GM19395 (cell line): Measurements from ENCODE around the gene TPRN.

Experiments used
- ATAC-seq: cut with Tn5 transposase; IDR thresholded peaks from one replicate; pipeline ENCODE4 v1.9.1; 2021; ENCODE audit warnings: mild to moderate bottlenecking, moderate library complexity; ENCODE audit not compliant: unreplicated experiment

TPRN gene

GRCh38 chr9:137146527-137146918 is 54.0 kb downstream of the TPRN start:
- no peak for ATAC-seq

GRCh38 chr9:137145731-137146526 is 54.6 kb downstream of the TPRN start:
- ATAC-seq: no peak

DNA sequence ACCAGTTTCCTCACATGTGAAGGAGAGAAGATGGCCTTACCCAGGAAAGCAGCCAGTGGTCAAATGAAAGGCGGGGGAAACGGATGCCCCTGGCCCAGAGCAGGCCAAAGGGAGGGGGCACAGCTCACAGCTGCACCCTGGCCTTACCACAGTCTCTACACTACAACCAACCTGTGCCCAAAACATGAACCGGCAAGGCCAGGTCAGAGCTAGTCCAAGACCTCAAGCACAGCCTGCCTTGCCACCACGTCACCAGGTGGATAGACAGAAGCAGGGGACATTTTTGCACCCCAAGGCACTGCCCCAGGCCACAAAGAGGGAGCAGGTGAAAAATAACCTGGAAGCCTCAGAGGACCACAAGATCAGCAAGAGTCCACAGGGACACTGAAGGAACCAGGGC is 57.1 kb downstream of the TPRN start:
- ATAC-seq: no peak

- ATAC-seq: no peak
Measured at GRCh38 chr9:137141976-137142936, 58.3 kb downstream of the TPRN start.
